GF-D8 (cell line): ENCODE measurements around the gene FBXW4.

ENCODE experiments used
- DNase-seq: peaks from one replicate; lab custom pipeline; 2025; lab: John Stamatoyannopoulos, UW

The FBXW4 gene, protein sequence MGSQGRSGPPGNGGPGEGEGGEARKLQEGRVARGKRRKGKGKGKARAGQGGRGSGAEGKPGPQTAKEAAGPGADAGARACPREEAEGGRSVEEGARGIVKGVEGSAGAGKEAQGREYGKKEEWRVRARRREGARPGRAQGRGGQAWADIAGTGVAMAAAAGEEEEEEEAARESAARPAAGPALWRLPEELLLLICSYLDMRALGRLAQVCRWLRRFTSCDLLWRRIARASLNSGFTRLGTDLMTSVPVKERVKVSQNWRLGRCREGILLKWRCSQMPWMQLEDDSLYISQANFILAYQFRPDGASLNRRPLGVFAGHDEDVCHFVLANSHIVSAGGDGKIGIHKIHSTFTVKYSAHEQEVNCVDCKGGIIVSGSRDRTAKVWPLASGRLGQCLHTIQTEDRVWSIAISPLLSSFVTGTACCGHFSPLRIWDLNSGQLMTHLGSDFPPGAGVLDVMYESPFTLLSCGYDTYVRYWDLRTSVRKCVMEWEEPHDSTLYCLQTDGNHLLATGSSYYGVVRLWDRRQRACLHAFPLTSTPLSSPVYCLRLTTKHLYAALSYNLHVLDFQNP

GRCh38 chr10:101694674-101695403, at the start of gene FBXW4:
Gene FBXW4, minus strand, starts transcription at chr10:101695170. Its CDS starts 65 bp downstream, at chr10:101695105.
- DNase-seq: peak; percentile 30

DNA sequence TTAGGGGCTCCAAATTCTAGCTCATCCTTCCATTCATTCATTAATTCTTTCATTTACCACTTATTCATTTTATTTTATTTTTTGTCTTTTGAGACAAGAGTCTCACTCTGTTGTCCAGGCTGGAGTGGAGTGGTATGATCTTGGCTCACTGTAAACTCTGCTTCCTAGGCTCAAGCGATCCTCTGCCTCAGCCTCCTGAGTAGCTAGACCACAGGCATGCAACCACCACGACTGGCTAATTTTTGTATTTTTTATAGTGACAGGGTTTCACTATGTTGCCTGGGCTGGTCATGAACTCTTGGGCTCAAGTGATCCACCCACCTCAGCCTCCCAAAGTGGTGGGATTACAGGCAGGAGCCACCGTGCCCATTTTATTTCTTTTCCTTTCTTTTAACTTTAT, 49.3 kb upstream of the FBXW4 start:
- DNase-seq: no peak

DNA sequence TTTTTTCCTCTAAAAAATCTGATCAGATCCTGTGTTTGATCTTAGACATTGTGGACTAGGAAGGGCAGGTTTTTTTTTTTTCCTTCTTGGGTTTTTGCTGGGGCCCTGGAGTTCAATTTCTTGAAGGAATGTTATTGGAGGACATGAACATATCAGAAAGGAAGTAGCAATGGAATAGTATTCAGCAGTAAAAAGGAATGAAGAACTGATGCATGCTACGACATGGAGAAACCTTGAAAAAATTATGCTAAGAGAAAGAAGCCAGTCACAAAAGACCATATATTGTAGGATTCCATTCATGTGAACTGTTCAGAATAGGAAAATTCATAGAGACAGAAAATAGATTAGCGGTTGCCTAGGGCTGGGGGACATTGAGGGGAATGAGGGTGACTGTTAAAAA, 47.0 kb upstream of the FBXW4 start:
- no peak for DNase-seq

DNA sequence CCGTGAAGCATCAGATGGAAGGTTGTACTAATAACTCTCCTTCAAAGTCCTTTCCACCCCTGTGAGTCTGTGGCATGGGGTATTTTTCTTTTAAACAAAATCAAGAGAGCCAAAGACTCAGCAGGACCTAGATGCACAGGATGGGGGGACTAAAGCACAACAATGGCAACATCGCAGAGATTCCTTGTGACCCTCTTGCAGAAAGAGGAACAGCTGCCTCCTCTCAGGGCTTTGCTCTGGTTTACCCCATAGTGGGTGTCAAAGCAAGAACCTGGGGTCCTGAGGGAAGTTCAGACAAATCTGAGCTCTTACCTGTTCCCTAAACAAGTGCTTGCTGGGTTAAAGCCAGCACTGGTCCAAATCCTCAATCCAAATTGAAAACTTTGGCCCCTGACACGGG, 41.7 kb upstream of the FBXW4 start:
- no peak for DNase-seq

DNA sequence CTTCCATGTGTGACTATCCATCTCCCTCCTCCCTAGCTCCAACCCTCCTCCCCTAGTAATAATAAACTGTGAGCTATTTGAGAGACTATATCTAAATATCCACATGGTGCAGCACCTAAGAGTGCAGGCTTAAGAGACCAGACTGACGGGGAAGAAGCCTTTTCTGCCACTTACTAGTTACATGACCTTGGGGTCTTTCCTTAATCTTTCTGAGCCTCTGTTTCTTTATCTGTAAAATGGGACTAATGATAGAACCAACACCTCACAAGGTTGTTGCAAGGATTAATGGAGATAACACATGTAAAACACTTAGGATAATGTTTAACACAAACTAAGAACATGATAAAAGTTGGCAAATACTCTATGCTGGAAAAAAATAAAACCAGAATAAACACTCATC, 37.1 kb upstream of the FBXW4 start:
- no peak for DNase-seq

DNA sequence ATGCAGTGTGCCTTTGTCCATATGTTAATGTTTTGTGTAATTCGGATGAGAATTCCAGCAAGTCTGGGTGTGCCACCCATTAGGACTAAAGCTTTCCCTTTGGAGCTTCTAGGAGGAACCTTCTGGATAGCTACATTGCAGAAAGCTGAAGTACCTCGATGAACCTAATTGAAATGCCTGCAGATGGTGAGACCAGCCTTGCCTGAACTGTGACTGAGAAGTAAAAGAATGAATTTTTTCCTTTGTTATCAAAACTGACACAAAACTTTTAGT, 31.1 kb upstream of the FBXW4 start:
- DNase-seq: no peak

DNA sequence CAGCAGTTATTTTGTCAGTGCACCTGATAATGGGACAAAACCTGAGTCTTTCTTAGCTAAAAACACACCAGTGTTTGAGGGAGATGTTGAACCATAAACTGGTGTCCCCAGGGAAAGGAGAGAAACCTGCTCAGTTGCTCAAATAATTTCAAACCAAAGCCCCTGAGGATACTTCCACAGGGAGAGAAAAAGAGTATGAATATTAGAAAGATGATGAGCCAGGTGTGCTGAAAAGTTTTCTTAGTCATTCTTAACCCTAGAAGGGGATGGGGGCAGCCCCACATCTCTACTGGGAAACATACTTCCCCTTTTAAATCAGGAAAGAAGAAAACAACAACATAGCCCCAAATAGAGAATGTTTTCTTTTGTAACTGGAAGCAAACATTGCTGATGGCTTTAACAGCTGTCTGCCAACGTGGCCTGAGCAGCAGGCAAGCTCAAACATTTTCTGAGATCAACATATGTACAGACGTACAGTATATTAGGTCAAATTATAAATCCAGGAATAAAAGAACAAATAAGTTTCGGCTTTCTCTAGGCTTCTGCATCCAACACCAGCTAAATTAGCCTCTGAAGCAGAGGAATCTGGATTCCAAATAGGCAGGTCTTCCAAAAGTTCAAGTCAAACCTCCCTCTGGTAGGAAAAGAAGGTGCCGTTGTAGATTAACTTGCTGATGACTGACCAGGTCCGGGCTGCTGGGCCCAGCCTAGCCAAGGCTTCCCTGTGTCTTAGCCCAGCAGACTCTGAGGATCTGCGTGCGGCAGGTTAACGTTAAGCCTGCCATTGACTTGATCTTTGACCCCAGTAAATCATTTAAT, 30.5 kb upstream of the FBXW4 start:
- DNase-seq: no peak

- DNase-seq: no peak
Observed at GRCh38 chr10:101724446-101724845, 29.5 kb upstream of the FBXW4 start.

GRCh38 chr10:101723176-101723575, 28.2 kb upstream of the FBXW4 start:
- no peak for DNase-seq

DNA sequence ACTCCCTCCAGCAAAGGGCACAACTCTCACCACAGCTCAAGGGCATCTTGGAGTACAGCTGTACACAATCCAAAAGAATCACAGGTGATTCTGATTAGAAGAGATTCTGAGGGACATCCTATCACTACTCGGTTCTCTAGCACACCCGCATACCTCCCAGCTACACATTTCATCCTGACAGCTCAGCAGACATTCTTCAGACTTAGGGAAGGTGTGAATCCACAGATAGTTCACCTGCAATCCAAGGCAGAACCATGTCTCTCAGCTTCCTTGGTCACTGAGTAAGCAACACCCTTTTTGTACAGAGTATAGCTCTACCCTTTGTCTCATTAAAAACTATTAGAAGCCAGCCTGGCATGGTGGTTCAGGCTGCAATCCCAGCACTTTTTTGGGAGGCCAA, 26.8 kb upstream of the FBXW4 start:
- no peak for DNase-seq

- no peak for DNase-seq
Observed at GRCh38 chr10:101720606-101721230, 25.7 kb upstream of the FBXW4 start.

DNA sequence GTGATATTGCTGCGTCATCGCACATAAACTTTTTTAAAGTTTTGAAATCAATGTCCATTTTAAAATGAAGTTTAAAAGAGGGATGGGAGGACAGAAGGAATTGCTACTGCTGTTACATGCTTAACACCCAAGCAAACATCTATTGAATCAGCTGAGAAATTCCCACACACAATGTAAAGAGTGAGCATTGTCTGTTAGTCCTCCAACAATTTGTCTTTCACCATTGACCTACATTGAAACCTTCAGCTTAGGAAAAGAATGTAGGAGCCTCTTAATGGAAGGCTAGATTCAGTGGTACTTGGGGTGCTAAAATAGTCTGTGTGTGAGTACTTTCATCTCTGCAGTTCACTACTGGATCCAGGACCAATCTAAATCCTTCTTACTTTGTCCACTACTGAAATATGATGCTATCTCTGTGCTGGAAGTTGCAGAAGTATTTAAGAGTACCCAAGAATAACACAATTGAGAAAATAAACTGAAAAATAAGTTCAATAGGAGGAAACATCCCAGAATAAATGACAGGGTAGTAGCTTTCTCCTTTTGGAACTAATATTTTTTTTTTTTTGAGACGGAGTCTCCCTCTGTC, 23.8 kb upstream of the FBXW4 start:
- no peak for DNase-seq

GRCh38 chr10:101716891-101717659, 22.1 kb upstream of the FBXW4 start:
- DNase-seq: no peak

DNA sequence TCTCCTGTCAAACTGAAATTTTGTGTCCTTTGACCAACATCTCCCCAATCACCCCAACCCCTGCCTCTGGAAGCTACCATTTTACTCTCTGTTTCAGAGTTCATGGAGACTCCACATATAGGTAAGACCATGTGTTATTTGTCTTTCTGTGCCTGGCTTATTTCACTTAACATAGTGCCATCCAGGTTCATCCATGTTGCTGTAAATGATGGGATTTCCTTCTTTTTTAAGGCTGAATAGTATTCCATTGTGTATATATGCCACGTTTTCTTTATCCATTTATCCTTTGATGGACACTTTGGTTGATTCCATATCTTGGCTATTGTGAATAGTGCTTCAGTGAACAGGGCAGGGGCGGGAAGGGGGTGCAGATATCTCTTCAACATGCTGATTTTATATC, 18.0 kb upstream of the FBXW4 start:
- no peak for DNase-seq

DNA sequence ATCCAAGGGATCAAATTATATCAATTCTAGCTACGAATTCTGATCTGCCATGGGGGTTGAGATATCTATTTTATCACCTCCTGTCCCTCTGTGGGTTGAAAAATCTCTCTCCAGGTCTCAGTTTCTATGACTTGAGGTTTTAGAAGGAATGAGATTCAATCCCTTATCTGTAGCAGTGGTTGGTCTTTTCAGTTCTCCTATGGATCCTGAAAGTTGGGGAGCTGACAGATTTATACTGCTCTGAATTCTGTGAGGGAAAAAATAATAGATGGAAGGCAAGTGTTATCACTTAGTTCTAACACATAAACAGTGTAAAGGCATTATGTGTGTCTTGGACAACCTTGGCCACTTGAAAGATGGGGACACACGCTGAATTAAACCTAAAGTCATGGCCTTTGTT, 15.8 kb upstream of the FBXW4 start:
- DNase-seq: no peak

DNA sequence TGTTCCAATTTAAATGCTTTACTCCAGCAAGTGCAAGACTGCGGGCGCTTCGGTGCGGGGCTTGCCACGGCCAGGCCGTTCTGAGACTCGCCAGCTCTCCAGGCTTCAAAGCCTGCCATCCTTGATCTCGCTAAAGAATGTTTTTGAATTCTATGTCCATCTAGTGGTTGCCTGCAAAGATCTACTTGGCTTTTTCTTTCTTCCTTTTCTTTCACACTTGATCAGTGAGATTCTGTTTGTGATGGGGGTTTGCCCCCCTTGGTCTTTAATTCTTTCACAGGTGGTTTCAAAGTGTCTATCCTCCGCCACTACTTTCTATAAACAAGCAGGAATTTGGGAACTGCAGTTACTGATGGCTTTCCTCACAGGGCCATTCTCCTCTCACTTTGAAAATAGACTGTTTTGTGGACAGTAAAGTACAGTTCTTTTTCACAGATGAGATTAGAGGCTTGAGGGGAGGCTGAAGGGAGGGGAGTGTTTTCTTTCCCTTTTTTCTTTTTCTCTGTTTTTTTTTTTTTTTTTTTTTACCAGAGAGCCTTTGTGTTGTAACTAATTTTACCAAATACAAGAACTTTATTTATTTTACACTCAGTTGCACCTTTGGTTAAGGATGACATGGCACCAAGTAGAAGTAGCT, 15.2 kb upstream of the FBXW4 start:
- no peak for DNase-seq

GRCh38 chr10:101709359-101710058, 14.5 kb upstream of the FBXW4 start:
- DNase-seq: no peak

GRCh38 chr10:101708870-101709269, 13.9 kb upstream of the FBXW4 start:
- DNase-seq: no peak

- DNase-seq: no peak
Observed at GRCh38 chr10:101708073-101708472, 13.1 kb upstream of the FBXW4 start.

DNA sequence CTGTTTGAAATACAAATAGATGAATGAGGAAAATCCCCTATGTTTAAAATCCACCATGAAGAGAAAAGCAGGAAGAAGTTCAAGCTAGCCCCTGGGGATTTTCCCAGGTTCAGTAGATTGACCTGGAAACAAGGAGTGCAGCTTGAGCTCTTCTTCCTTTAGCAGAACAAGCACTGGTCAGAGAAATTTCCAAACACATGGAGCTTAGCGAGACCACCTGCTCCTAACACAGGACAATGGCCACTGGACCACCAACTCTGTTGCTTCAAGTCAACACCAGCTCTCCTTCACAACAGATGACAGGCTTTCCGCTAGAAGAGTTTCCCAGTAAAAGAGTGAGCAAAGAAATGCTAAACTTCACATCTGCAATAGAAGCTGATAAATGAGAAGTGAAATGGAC, 9.4 kb upstream of the FBXW4 start:
- DNase-seq: no peak
